Gastroesophageal sphincter (tissue), 3 donors: ENCODE results near the gene TTBK1.

Source experiments
- EP300 ChIP-seq: sonication (generic); formaldehyde crosslinking; IDR thresholded peaks from one replicate; pipeline ENCODE4 v1.6.1; 2017; ENCODE audit warnings: antibody characterized with exemption, mild to moderate bottlenecking
- POLR2A ChIP-seq, 2 donors: fragments of 450-650 bp; IDR thresholded peaks; one replicate each; pipeline ENCODE4 v1.6.1; 2017; ENCODE audit warnings: antibody characterized with exemption in 2 of 2, mild to moderate bottlenecking in 2 of 2, moderate library complexity in 1 of 2
- POLR2AphosphoS5 ChIP-seq: sonication (generic); formaldehyde crosslinking; IDR thresholded peaks from one replicate; pipeline ENCODE4 v1.6.1; 2017; ENCODE audit warnings: antibody characterized with exemption
- TF ChIP-seq, protein P1 (sequence below), 4 experiments: fragments of 200-600 bp in 2 of 4; fragments of 450-650 bp in 2 of 4; sonication (generic) in 1 of 4; IDR thresholded peaks; one replicate each; pipeline ENCODE4 v1.5.1; 2017 to 2019; ENCODE audit warnings: antibody characterized with exemption in 4 of 4, mild to moderate bottlenecking in 2 of 4, moderate library complexity in 2 of 4

DNA sequence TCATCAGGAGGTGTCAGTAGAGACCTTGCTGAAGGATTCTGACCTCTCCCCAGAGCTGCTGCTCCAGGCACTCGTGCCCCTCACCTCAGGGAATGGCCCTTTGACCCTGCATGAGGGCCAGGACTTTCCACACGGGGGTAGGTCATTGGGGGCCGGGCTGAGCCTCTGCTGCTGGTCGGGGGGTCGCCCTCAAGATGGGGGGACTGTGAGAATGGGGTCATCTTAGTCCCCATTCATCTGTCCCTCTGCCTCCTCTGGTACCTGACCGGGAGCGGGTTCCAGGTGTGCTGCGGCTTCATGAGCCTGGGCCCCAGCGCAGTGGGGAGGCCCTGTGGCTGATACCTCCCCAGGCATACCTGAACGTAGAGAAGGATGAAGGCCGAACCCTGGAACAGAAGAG lies 29.9 kb upstream of the TTBK1 start:
- TF ChIP-seq POLR2AphosphoS5 (no peak), POLR2A (IDR thresholded peaks at IDR 0.05) (no peak), EP300 (no peak)
- TF ChIP-seq, protein P1, sequence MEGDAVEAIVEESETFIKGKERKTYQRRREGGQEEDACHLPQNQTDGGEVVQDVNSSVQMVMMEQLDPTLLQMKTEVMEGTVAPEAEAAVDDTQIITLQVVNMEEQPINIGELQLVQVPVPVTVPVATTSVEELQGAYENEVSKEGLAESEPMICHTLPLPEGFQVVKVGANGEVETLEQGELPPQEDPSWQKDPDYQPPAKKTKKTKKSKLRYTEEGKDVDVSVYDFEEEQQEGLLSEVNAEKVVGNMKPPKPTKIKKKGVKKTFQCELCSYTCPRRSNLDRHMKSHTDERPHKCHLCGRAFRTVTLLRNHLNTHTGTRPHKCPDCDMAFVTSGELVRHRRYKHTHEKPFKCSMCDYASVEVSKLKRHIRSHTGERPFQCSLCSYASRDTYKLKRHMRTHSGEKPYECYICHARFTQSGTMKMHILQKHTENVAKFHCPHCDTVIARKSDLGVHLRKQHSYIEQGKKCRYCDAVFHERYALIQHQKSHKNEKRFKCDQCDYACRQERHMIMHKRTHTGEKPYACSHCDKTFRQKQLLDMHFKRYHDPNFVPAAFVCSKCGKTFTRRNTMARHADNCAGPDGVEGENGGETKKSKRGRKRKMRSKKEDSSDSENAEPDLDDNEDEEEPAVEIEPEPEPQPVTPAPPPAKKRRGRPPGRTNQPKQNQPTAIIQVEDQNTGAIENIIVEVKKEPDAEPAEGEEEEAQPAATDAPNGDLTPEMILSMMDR (IDR thresholded peaks at IDR 0.05), result no peak
